ENCODE data around the gene ASTN2. TPM values are rescaled to one million over a fixed set of nuclear protein-coding genes. Genes with fewer than 3 reads are reported as not detected.

The ASTN2 gene
- total and polyA plus RNA-seq, 2 experiments from 2014 or later, result 7.0 to 24.6 TPM

DNA sequence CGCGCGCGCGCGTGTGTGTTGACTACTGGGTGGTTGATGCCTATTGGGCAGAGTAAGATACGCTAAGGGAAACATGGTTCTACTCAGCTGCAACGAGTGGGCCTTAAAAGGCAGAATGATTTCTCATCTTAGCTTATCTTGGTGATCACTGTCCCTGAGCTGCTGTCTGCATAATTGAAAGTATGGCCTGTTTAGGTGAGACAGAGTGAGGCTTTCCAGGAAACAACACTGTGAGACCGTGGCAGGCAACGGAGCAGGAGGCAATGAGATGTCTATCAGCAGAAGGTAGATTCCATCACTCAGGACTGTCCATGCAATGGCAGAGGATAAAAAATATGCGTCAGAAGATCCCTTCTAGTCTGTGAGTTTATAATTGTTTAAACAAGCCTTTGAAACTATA is 450.6 kb downstream of the ASTN2 start (continued):
- no peak for TF ChIP-seq JUNB (IDR thresholded peaks at IDR 0.05; ENCODE audit: unreplicated experiment)
- TF ChIP-seq CREB1 (CRISPR knock-in tag; IDR thresholded peaks at IDR 0.05; ENCODE audit: low read depth), result no peak
- TF ChIP-seq EZH2phosphoT487 (IDR thresholded peaks at IDR 0.05; ENCODE audit: unreplicated experiment), result no peak
- TF ChIP-seq ZNF331 (CRISPR knock-in tag; IDR thresholded peaks at IDR 0.05; ENCODE audit: low read depth), result no peak

- no peaks in the 10 kb centered on the region for H3K9me3 Mint-ChIP-seq
- no peaks in the 10 kb centered on the region for H3K36me3 ChIP-seq (ENCODE audit: insufficient read depth)
- no peaks in the 10 kb centered on the region; the same call in 2 of the 3 replicates for H3K4me1 Mint-ChIP-seq
- H3K4me2 ChIP-seq, result no peak overlapping the region
- ATAC-seq (peak; percentile 39; the same call in 2 of the 3 replicates), DNase-seq (ENCODE audit: low spot score) (peak; percentile 62)
- H3F3A ChIP-seq (replicated peaks; ENCODE audit: low read depth), result no peaks in the 10 kb centered on the region
- H3K27me3 Mint-ChIP-seq (ENCODE audit: insufficient read depth, low read depth, poor library complexity), result peaks cover 2% of the 10 kb centered on the region
- no peak overlapping the region for H3K27ac Mint-ChIP-seq
- H3K4me3 ChIP-seq, result no peak overlapping the region
- TF ChIP-seq POLR2AphosphoS5 (IDR thresholded peaks at IDR 0.05; ENCODE audit: low read depth), result no peak
- H3K27me3 ChIP-seq (ENCODE audit: insufficient read depth), result no peaks in the 10 kb centered on the region
- no peak overlapping the region for H3K27ac ChIP-seq (ENCODE audit: low read depth)
- H3K79me2 ChIP-seq (replicated peaks; ENCODE audit: insufficient read depth), result no peaks in the 10 kb centered on the region
- H3K36me3 Mint-ChIP-seq (ENCODE audit: low read depth), result no peaks in the 10 kb centered on the region; the same call in 2 of the 3 replicates
- no peak overlapping the region for H2AFZ ChIP-seq
- 0 out of 2 replicates have a peak, but pooled peaks cover 13% of the 10 kb centered on the region for H3K9me2 ChIP-seq (ENCODE audit: insufficient read depth)
- no peaks in the 10 kb centered on the region for H3K4me1 ChIP-seq (ENCODE audit: insufficient read depth)
- no peak overlapping the region for H3K4me3 Mint-ChIP-seq
- no peaks in the 10 kb centered on the region for H4K20me1 ChIP-seq (replicated peaks; ENCODE audit: insufficient read depth)
Observed at GRCh38 chr9:116959809-116960208, 455.0 kb downstream of the ASTN2 start.

DNA sequence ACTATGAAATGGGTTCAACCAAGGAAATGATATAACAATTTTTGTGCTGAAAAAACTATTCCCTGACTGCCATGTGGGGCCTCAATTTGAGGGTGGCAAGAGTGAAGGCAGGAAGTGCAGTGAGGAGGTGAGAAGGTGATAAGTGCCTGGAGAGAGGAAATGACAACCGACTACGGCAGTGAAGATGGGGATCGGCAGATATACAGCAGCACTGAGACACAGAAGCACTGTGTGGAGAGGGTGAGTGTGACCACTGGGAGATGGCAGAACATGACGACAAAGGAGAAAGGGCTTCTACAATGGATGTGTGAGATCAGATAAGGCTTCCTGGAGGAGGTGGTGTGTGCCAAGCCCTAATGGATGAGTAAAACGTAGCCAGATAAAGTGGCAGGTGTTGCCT is 456.0 kb downstream of the ASTN2 start:
- DNase-seq (ENCODE audit: low spot score) (no peak), ATAC-seq (no peak)
- no peaks in the 10 kb centered on the region for H3K27me3 ChIP-seq (ENCODE audit: insufficient read depth)
- 0 out of 2 replicates have a peak, but pooled peaks cover 8% of the 10 kb centered on the region for H3K9me2 ChIP-seq (ENCODE audit: insufficient read depth)
- no peak for TF ChIP-seq NANOG (IDR thresholded peaks at IDR 0.05; ENCODE audit: borderline replicate concordance)
- no peak for TF ChIP-seq STAT1 (IDR thresholded peaks at IDR 0.05; ENCODE audit: unreplicated experiment)
- no peak for TF ChIP-seq EZH2 (IDR thresholded peaks at IDR 0.05; ENCODE audit: low read depth, unreplicated experiment)
- TF ChIP-seq ZNF331 (CRISPR knock-in tag; IDR thresholded peaks at IDR 0.05; ENCODE audit: low read depth), result no peak
- TF ChIP-seq POLR2AphosphoS5 (IDR thresholded peaks at IDR 0.05; ENCODE audit: low read depth), result no peak
- no peak for TF ChIP-seq ETS1 (IDR thresholded peaks at IDR 0.05)
- no peak for TF ChIP-seq EZH2phosphoT487 (IDR thresholded peaks at IDR 0.05; ENCODE audit: unreplicated experiment)
- TF ChIP-seq JUNB (IDR thresholded peaks at IDR 0.05; ENCODE audit: unreplicated experiment), result no peak
- no peak for TF ChIP-seq REST (IDR thresholded peaks at IDR 0.05; ENCODE audit: unreplicated experiment)
- no peak for TF ChIP-seq CREB1 (CRISPR knock-in tag; IDR thresholded peaks at IDR 0.05; ENCODE audit: low read depth)
- no peak for TF ChIP-seq CTCF (conservative IDR thresholded peaks at IDR 0.05; ENCODE audit: low read depth in 2 of 2)
- Mint-ChIP-seq H3K4me3 (no peak overlapping the region), H3K4me1 (no peaks in the 10 kb centered on the region; the same call in 2 of the 3 replicates), H3K9me3 (no peaks in the 10 kb centered on the region), H3K27ac (no peak overlapping the region), H3K27me3 (ENCODE audit: insufficient read depth, low read depth, poor library complexity) (no peaks in the 10 kb centered on the region), H3K36me3 (ENCODE audit: low read depth) (no peaks in the 10 kb centered on the region; the same call in 2 of the 3 replicates)
- no peaks in the 10 kb centered on the region for H3K36me3 ChIP-seq (ENCODE audit: insufficient read depth)
- H3F3A ChIP-seq (replicated peaks; ENCODE audit: low read depth), result no peaks in the 10 kb centered on the region
- no peak overlapping the region for H3K4me3 ChIP-seq
- H3K27ac ChIP-seq (ENCODE audit: low read depth), result no peak overlapping the region
- H4K20me1 ChIP-seq (replicated peaks; ENCODE audit: insufficient read depth), result no peaks in the 10 kb centered on the region
- no peak overlapping the region for H2AFZ ChIP-seq
- H3K79me2 ChIP-seq (replicated peaks; ENCODE audit: insufficient read depth), result no peaks in the 10 kb centered on the region
- no peaks in the 10 kb centered on the region for H3K4me1 ChIP-seq (ENCODE audit: insufficient read depth)
- no peak overlapping the region for H3K4me2 ChIP-seq

Data from GM23338 (cell line).